COLO668 (cell line): Measurements from ENCODE around the gene SAMD4B.
"Not testable (repeated sequence)": the region's sequence is repeated elsewhere in the genome, so short reads cannot be mapped to it uniquely, and the experiment has no call there.

ENCODE experiments used
- DNase-seq: peaks from one replicate; lab custom pipeline; 2025; ENCODE audit not compliant: unreplicated experiment; lab: John Stamatoyannopoulos, UW

Gene SAMD4B

GRCh38 chr19:39310558-39311311 is 31.5 kb upstream of the SAMD4B start:
- DNase-seq = no peak

GRCh38 chr19:39314016-39314728 is 28.0 kb upstream of the SAMD4B start:
- no peak for DNase-seq

- DNase-seq = no peak
Measured at GRCh38 chr19:39315933-39316332, 26.3 kb upstream of the SAMD4B start.

- no peak for DNase-seq
Measured at GRCh38 chr19:39316627-39317321, 25.4 kb upstream of the SAMD4B start.

GRCh38 chr19:39317476-39317875 is 24.7 kb upstream of the SAMD4B start:
- no peak for DNase-seq

- DNase-seq = no peak
Measured at GRCh38 chr19:39318071-39318470, 24.1 kb upstream of the SAMD4B start.

- DNase-seq = no peak
Measured at GRCh38 chr19:39318690-39319089, 23.5 kb upstream of the SAMD4B start.

GRCh38 chr19:39319098-39319891 is 22.9 kb upstream of the SAMD4B start:
- DNase-seq = no peak

- no peak for DNase-seq
Measured at GRCh38 chr19:39319892-39320248, 22.4 kb upstream of the SAMD4B start.

- no peak for DNase-seq
Measured at GRCh38 chr19:39321117-39321831, 20.9 kb upstream of the SAMD4B start.

- DNase-seq = no peak
Measured at GRCh38 chr19:39321832-39322176, 20.4 kb upstream of the SAMD4B start.

- no peak for DNase-seq
Measured at GRCh38 chr19:39324242-39324842, 17.9 kb upstream of the SAMD4B start.

GRCh38 chr19:39325778-39326665 is 16.2 kb upstream of the SAMD4B start:
- no peak for DNase-seq

- DNase-seq = no peak
Measured at GRCh38 chr19:39327363-39328045, 14.7 kb upstream of the SAMD4B start.

- DNase-seq = peak; percentile 65
Measured at GRCh38 chr19:39328046-39328705, 14.0 kb upstream of the SAMD4B start.

GRCh38 chr19:39329948-39330347 is 12.3 kb upstream of the SAMD4B start:
- DNase-seq = no peak

GRCh38 chr19:39332293-39332692 is 9.9 kb upstream of the SAMD4B start:
- no peak for DNase-seq

- not testable (repeated sequence) for DNase-seq
Measured at GRCh38 chr19:39332738-39333137, 9.5 kb upstream of the SAMD4B start.
